Coronary artery (tissue), 2 donors: ENCODE measurements around the gene IRS4.

ENCODE experiments used
- DNase-seq: peaks from one replicate; pipeline ENCODE4 v3.0.0-alpha.2; 2017; ENCODE audit warnings: low spot score
- H3K27ac ChIP-seq, 2 donors: fragments of 200-600 bp; sonication (generic); one replicate each; pipeline ENCODE4 v1.5.1; 2016 to 2019
- H3K4me3 ChIP-seq: fragments of 200-600 bp; sonication (generic); 2 replicates; pipeline ENCODE4 v1.5.1; 2016; ENCODE audit warnings: mild to moderate bottlenecking, moderate library complexity
- TF ChIP-seq, protein P1 (sequence below): fragments of 200-600 bp; sonication (generic); IDR thresholded peaks from one replicate; pipeline ENCODE4 v1.5.1; 2019; ENCODE audit warnings: antibody characterized with exemption

Gene IRS4

DNA sequence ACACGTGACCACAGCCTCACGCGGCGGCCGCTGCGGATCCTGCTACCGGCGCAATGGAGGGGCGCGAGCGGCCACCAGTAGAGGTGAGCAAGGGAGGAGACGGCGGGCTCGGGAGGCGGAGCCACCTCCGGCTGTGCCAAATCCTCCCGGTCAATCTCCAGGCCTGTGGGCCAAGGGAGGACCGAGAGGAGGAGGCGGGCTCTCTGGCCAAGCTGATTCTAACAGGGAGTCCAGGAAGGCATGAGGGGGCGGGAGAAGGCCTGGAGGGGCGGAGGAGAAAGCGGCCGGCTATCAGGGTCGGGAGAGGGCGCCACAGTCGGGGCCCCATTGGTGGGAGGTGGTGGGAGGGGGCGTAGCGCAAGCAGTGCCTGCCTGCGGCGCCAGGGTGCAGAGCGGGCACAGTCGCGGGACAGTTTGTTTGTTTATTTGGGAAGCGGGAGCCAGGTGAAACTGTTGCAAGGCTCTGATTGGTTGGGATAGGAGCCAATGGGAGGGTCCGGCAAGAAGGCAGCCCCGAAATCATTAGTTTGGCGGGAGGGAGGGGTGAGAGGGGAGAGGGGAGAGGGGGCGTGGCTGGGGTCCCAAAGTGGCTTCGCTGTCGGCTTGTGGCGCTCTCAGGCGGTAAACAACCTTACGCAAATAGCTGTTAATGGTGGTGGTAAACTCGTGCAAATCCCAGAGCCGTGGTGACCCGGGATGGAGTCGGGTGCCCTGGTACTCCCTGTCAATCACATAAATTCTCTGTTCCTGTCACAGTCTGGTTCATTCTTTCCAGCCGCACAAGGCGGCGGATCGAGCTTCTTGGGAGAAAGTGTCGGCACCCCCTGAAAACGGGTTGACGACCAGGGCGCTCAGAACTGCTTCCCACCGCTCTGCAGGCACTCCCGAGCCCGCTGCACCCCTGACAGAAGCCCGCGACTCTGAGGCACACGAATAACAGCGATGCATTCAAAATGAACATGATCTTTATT is at the start of gene IRS4:
IRS4 (minus strand) TSS at position 55 of the 971 bp plus-strand sequence.
- DNase-seq, result no peak
- TF ChIP-seq, protein P1, sequence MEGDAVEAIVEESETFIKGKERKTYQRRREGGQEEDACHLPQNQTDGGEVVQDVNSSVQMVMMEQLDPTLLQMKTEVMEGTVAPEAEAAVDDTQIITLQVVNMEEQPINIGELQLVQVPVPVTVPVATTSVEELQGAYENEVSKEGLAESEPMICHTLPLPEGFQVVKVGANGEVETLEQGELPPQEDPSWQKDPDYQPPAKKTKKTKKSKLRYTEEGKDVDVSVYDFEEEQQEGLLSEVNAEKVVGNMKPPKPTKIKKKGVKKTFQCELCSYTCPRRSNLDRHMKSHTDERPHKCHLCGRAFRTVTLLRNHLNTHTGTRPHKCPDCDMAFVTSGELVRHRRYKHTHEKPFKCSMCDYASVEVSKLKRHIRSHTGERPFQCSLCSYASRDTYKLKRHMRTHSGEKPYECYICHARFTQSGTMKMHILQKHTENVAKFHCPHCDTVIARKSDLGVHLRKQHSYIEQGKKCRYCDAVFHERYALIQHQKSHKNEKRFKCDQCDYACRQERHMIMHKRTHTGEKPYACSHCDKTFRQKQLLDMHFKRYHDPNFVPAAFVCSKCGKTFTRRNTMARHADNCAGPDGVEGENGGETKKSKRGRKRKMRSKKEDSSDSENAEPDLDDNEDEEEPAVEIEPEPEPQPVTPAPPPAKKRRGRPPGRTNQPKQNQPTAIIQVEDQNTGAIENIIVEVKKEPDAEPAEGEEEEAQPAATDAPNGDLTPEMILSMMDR, result no peak
- Histone ChIP-seq H3K4me3 (peak within 1 kb of the TSS; percentile 65), H3K27ac (no peak within 1 kb of the TSS)

DNA sequence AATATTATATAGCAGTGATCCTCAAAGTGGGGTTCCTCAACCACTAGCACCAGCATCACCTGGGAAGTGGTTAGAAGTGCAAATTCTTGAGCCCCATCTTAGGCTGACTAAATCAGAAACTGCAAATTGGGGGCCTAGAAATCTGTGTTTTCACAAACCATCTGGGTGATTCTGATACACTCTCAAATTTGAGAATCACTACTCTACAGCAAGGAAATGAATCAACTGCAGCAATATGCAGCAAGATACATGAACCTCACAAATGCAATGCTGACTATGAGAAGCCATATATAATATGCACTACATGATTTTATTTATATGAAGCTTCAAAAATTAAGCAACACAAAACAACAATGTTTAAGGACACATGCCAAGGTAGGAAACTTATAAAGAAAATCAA is 36.2 kb upstream of the IRS4 start:
- H3K4me3 ChIP-seq, result no peak overlapping the region
- H3K27ac ChIP-seq, result no peak overlapping the region
- no peak for DNase-seq
- TF ChIP-seq, protein P1, result no peak

DNA sequence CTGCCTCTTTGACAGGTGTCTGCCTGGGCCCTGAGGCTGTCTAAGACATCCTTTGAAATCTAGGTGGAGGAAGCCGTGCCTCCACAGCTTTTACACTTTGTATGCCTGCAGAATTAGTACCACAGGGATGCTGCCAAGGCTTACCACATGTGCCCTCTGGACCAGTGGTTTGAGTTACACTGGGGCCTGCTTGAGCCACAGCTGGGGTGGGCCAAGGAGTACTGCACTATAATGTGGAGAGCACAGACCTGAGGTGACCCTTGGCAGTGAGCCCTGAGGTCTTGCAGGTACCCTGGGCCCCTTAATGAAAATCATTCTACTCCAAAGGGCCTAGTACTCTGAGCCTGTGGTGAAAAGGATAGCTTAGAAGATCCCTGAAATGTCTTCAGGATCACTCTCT is 27.2 kb upstream of the IRS4 start:
- H3K27ac ChIP-seq, result no peak overlapping the region
- H3K4me3 ChIP-seq, result no peak overlapping the region
- DNase-seq, result no peak
- TF ChIP-seq, protein P1, result no peak

DNA sequence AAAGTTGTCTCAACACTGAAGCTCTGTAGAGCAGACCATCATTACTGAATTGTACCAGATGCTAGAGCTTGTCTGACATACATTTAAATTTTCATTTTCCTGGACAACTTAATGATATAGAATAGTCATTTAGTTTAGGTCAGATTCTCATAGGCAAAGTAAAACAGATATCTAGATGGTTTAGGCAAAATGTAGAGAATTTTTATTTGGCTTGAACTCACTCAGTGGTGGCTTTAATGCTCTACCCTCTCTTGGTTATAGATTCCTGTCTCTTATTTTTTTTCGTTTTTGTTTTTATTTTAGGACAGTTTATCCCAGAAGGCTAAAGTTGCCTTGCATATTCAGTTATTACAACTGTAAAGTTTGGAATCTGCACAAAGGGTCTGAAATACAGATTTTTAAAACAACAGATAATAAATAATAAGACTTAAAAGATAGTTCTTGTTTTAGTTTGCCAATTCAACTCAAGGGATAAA is 4.0 kb upstream of the IRS4 start:
- H3K27ac ChIP-seq, result no peak overlapping the region
- DNase-seq, result no peak
- H3K4me3 ChIP-seq, result no peak overlapping the region
- TF ChIP-seq, protein P1, result no peak

DNA sequence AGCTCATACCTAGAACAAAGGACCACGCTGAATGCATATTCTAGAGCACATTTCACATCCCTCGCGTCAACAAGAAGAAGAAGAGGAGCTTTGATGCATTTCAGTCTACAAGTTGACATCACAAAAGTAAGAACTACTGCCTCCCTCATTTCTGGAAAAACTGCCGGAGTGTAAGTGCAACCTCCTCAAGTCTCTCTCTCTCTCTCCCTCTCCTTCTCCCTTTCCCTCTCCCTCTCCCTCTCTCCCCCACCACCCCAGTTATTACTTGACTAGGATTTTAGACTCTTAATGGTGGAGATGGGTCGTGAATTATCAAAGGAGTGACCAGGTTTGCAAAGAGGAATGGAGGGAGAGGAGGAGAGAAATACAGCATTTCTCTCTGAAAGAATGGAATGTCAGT is 1.4 kb upstream of the IRS4 start:
- H3K27ac ChIP-seq, result no peak overlapping the region
- no peak overlapping the region for H3K4me3 ChIP-seq
- TF ChIP-seq, protein P1, result no peak
- no peak for DNase-seq

DNA sequence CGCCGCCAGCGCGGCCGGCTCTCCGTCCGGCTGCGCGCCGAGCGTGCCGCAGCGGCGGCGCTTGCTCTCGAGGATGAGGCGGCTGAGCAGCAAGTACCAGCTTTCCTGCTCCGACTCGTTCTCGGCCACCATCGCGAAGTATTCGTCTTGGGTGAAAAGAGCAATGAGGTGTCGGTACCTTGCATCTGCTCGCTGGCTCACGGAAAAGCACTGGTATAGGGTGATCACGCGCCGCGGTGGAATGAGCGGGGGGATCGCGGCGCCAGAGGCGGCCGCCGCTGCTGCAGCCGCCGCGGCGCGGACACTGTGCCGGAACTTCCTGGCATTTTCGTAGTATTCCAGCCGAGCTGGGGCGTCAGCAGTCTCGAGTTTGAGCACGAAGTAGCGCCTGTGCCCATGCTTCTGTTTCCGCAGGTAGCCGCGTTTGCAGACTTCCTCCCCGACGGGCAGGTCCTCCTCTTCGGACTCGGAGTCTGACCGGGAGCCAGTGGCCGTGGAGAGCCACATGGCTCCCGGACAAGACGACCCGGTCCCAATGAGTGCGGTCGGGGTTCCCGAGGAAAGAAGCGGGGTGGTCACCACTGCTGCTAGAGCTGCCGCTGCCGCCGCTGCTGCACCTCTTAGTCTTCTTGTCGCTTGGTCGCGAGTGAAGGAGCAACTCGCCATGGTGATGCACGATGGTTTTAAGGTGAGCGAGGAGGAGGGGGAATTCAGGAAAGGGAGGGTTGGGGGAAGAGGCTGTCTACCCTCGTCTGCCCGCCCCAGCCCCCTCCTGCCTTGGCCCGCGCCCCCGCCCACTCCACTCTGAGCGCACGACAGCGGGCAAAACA is 469 bp downstream of the IRS4 start:
- DNase-seq, result no peak
- no peak overlapping the region for H3K27ac ChIP-seq
- peak overlapping the region; percentile 65 for H3K4me3 ChIP-seq
- TF ChIP-seq, protein P1, result no peak
